Stimulated activated CD8-positive, alpha-beta memory T cell treated with anti-CD3 and anti-CD28 coated beads, Interleukin-2, amount 100 ng/mL, for 48 hours (primary cell): ENCODE measurements around the gene BAX.
A peak's percentile ranks its signal among the peaks of the same experiment; 100 is the strongest.
"Not testable (repeated sequence)": the region's sequence is repeated elsewhere in the genome, so short reads cannot be mapped to it uniquely, and the experiment has no call there.

Source experiments
- DNase-seq, 2 donors: peaks; one replicate each; pipeline ENCODE4 v3.0.0-alpha.2; 2020; ENCODE audit warnings: low read depth in 2 of 2

Gene BAX

GRCh38 chr19:48954595-48955307, at the start of gene BAX:
BAX (plus strand) TSS chr19:48954875; CDS start chr19:48954929, 54 bp downstream.
- DNase-seq, result peak; percentile 95 to 97

GRCh38 chr19:48905664-48906063, 49.0 kb upstream of the BAX start:
- DNase-seq, result no peak

GRCh38 chr19:48906324-48906723, 48.4 kb upstream of the BAX start:
- DNase-seq, result no peak

GRCh38 chr19:48907671-48908070, 47.0 kb upstream of the BAX start:
- no peak for DNase-seq

- DNase-seq, result not testable (repeated sequence)
These were observed 45.1 kb upstream of the BAX start for GRCh38 chr19:48909424-48910077.

GRCh38 chr19:48910803-48911202, 43.9 kb upstream of the BAX start:
- DNase-seq, result no peak

- no peak for DNase-seq
These were observed 41.4 kb upstream of the BAX start for GRCh38 chr19:48913114-48913889.

- DNase-seq, result no peak
These were observed 40.5 kb upstream of the BAX start for GRCh38 chr19:48914181-48914580.

GRCh38 chr19:48915757-48916156, 38.9 kb upstream of the BAX start:
- DNase-seq, result no peak

GRCh38 chr19:48918071-48918470, 36.6 kb upstream of the BAX start:
- no peak for DNase-seq

- no peak for DNase-seq
These were observed 35.9 kb upstream of the BAX start for GRCh38 chr19:48918801-48919247.

GRCh38 chr19:48919271-48919670, 35.4 kb upstream of the BAX start:
- not testable (repeated sequence) for DNase-seq

- no peak for DNase-seq
These were observed 33.7 kb upstream of the BAX start for GRCh38 chr19:48920949-48921348.

- DNase-seq, result no peak
These were observed 32.8 kb upstream of the BAX start for GRCh38 chr19:48921721-48922500.

GRCh38 chr19:48922548-48923490, 31.9 kb upstream of the BAX start:
- no peak for DNase-seq

GRCh38 chr19:48925240-48925843, 29.3 kb upstream of the BAX start:
- no peak for DNase-seq

- not testable (repeated sequence) for DNase-seq
These were observed 28.8 kb upstream of the BAX start for GRCh38 chr19:48925890-48926289.

GRCh38 chr19:48926909-48927308, 27.8 kb upstream of the BAX start:
- DNase-seq, result no peak

GRCh38 chr19:48927692-48928091, 27.0 kb upstream of the BAX start:
- DNase-seq, result not testable (repeated sequence)
